Measurements from ENCODE around the gene PTTG1IP. TPM values are rescaled to one million over a fixed set of nuclear protein-coding genes. Genes with fewer than 3 reads are reported as not detected.

Gene PTTG1IP
- total RNA-seq, 1 donor from 2014 or later, result 172 TPM

- no peak for DNase-seq
These were observed 36.2 kb upstream of the PTTG1IP start for GRCh38 chr21:44909719-44910118.

GRCh38 chr21:44908908-44909307 is 35.4 kb upstream of the PTTG1IP start:
- no peak for DNase-seq

DNA sequence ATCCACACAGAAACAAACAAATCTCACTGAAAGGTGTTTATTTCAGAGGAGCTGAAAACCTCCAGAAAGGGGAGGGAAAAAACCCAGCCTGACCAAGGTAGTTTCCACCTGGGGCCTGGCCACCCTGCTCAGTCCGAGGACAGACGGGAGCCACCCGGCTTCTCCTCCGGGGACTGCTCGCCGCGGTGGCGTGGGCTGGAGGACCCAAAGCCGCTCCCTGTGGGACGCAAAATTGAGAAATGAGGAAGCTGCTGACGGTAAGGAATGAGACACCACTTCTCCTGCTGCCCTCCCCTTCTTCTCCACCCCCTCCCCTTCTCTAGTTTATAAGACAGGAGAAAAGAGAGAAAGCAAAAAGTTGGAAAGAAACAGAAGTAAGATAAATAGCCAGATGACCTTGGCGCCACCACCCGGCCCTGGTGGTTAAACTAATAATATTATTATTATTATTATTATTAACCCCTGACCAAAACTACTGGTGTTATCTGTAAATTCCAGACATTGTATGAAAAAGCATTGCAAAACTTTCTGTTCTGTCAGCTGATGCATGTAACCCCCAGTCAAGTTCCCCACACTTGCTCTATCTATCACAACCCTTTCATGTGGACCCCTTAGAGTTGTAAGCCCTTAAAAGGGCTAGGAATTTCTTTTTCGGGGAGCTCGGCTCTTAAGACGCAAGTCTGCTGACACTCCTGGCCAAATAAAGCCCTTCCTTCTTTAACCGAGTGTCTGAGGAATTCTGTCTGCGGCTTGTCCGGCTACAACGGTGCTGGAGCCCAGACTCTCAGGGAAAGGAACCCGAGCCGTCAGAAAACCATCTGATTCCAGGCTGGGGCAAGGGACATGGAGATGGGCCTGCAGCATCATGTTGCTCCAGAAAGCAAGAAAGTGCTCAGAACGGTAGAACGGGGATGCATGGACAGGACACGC is 34.7 kb upstream of the PTTG1IP start:
- DNase-seq, result peak; percentile 11

- DNase-seq, result no peak
These were observed 33.9 kb upstream of the PTTG1IP start for GRCh38 chr21:44907225-44907965.

GRCh38 chr21:44905728-44906090 is 32.2 kb upstream of the PTTG1IP start:
- no peak for DNase-seq

DNA sequence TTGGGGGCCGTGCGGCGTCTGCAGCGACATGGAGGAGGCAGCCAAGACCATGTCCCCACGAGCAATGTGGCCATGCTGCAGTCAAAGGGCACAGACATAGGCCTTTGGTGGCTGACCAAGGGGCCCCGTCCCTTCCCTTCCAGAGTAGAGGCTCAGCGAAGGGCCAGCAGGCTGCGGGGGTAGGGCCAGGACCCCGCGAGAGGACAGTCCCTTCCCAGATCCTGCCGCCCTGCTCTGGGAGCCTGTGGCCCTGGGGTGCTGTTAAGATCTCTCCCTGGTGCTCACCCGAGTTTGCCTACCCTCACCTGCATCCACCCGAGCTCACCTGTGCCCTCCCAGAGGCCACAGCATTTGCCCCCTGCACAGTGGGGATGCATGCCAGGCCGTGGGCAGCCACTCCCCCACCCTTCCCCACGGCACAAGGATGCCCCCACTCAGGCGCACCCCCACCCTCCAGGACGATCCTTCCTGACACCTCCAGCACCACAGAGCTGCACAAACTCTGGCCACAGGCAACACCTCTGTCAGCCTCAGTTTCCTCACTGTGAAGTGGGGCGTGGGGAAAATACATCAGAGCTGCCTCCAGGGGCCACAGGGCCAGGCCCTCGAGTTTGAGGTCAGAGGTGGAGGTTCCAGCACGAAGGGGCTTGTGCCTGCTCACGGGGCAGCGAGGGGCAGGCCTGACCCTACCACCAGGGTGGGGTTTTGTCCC is 31.7 kb upstream of the PTTG1IP start:
- no peak for DNase-seq

GRCh38 chr21:44904141-44904923 is 30.8 kb upstream of the PTTG1IP start:
- no peak for DNase-seq

DNA sequence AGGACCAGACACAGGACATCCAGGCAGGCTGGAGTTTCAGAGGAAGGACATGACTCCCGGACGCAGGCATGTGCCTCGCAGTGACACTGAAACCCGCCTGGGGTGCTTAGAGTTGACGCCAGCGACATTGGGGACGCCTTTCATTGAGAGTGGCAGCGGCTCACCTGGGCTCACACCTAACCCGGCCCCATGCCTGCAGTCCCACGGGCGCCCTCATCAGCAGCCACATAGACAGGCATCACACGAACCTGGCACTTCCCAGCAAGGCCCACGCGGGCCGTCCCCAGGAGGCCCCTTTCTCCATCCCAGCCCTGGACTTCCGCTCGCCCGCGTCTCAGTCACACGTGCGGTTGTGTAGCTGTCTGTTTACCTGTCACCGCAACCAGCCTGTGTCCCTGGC is 30.2 kb upstream of the PTTG1IP start:
- no peak for DNase-seq

DNA sequence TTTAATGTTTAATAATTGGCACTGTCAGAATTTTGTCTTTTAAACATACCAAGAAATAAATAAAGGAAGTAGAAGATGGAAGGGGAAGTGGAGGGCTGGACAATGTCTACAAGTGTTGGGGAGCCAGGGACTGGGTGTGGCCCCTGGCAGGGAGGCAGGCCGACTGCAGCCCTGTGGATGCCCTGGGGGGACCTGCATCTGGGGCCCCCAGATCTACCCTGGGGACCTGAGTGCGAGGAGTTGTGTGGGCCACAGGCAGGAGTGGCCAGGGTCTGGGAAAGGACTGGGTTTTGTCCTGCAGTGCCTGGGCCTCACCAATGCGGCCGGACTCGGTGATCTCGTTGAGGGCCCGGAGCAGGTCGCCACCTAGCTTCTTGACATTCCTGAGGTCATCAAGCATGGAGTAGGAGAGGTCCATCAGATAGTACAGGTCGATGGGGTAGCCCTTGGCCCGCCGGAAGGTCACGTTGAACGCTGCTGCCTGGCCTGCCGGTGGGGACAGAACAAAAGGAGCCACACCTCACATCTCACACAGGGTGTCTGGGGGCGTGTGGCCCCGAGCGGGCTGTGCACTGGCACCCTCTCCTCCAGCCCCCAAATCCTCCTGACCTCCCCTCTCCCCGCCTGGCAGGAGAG is 29.7 kb upstream of the PTTG1IP start:
- no peak for DNase-seq

- no peak for DNase-seq
These were observed 29.0 kb upstream of the PTTG1IP start for GRCh38 chr21:44902268-44903049.

GRCh38 chr21:44901391-44902074 is 28.0 kb upstream of the PTTG1IP start:
- DNase-seq, result no peak

- no peak for DNase-seq
These were observed 27.2 kb upstream of the PTTG1IP start for GRCh38 chr21:44900559-44901251.

DNA sequence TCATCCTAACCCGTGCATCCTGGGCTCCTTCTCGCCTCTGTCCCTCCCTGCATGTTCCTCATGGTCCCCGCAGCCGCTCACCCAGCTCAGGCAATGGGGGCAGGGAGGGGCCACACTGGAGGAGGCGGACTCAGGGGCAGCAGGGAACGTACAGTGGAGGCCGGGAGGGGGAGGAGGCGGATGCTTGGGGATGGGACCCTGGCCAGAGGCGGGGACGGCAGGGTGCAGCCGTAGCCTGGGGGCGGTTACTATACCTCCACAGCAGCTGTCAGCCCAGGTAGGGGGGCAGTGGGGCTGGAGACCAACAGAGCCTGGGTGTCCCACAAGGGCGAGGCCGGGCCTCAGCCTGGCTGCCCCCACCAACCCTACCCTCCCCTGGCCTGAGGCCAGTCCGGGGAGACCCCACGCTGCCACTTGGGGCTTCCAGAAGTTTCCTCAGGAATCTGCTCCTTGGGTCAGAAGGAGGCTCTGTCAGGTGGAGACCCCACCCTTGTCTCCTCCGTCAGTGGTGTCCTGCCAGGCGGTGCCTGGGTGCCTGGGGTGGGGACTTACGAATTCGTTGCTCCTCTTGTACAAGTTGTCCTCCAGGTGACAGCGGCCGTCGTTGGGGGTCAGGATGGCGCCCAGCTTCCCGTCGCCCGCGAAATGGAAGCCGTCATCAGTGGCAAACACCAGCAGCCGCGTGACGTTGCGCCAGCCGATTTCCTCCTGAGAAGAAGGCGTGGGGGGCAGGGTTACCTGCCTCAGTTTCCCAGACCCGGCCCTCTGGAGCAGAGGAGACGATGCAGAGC is 26.5 kb upstream of the PTTG1IP start:
- DNase-seq, result no peak

GRCh38 chr21:44898851-44899767 is 25.6 kb upstream of the PTTG1IP start:
- no peak for DNase-seq

DNA sequence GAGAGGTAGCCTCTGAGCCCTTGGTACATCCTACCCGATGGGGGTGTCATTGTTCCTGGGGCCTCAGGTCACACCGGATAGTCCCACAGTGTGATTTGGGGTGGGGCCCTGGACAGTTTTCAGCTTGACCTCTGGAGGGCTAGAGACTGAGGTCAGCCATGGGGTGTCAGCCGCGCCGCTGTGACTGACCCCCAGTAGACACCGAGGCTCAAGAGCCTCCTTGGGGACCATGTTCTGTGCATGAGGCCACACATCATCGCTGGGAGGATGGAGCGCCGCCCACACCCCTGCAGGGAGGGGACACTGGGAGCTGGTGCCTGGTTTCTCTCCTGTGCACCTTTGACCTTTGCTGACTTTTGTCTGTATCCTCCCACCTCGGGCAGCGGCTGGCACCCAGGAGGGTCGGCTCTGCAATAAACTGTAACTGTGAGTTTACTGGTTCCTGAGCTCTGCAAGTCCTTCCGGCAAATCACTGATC is 24.6 kb upstream of the PTTG1IP start:
- no peak for DNase-seq

GRCh38 chr21:44897326-44898010 is 24.0 kb upstream of the PTTG1IP start:
- no peak for DNase-seq

All from tongue (tissue), 2 donors.